K562 (cell line): ENCODE measurements around the gene PPP1R15A. TPM values are rescaled to one million over a fixed set of nuclear protein-coding genes. Genes with fewer than 3 reads are reported as not detected.
A peak's percentile ranks its signal among the peaks of the same experiment; 100 is the strongest.

ENCODE experiments used
- ATF7 ChIP-seq: fragments of 450-650 bp; IDR thresholded peaks from 2 replicates; pipeline ENCODE4 v1.7.1; 2014; ENCODE audit warnings: mild to moderate bottlenecking, moderate library complexity
- CTCF ChIP-seq, 3 experiments: IDR thresholded peaks in 2 of 3; conservative IDR thresholded peaks in 1 of 3; 2 replicates each; pipeline ENCODE4 v1.5.1; 2011 to 2012; ENCODE audit warnings: low read length in 3 of 3, mild to moderate bottlenecking in 3 of 3, control low read depth in 2 of 3, improper control_type of control experiment in 1 of 3, inconsistent platforms in 1 of 3, low read depth in 1 of 3, mixed read lengths in 1 of 3, moderate library complexity in 1 of 3; ENCODE audit not compliant: insufficient read depth in 2 of 3
- L3MBTL2 ChIP-seq: fragments of 450-650 bp; IDR thresholded peaks from 2 replicates; pipeline ENCODE4 v1.6.1; 2016; ENCODE audit warnings: mild to moderate bottlenecking, moderate library complexity
- PCBP1 ChIP-seq: fragments of 200-400 bp; formaldehyde crosslinking; IDR thresholded peaks from 2 replicates; pipeline ENCODE4 v1.6.1; 2018; ENCODE audit warnings: mild to moderate bottlenecking, low read depth, low read length; ENCODE audit not compliant: poor library complexity, severe bottlenecking
- SRSF3 ChIP-seq: fragments of 200-400 bp; formaldehyde crosslinking; IDR thresholded peaks from 2 replicates; pipeline ENCODE4 v1.6.1; 2016; ENCODE audit warnings: mild to moderate bottlenecking, low read length, moderate library complexity; ENCODE audit not compliant: insufficient read depth
- UBTF ChIP-seq, 2 experiments: IDR thresholded peaks; 2 replicates each; pipeline ENCODE4 v1.6.1; 2012; ENCODE audit warnings: improper control_type of control experiment in 2 of 2, low read depth in 2 of 2, low read length in 2 of 2, borderline replicate concordance in 1 of 2
- ZBTB33 ChIP-seq: sonication (generic); formaldehyde crosslinking; IDR thresholded peaks from 2 replicates; pipeline ENCODE4 v1.8.1; 2023; ENCODE audit warnings: mild to moderate bottlenecking, missing genetic modification reagents
- ZBTB40 ChIP-seq, 2 experiments: fragments of 450-650 bp in 1 of 2; sonication (generic) in 1 of 2; formaldehyde crosslinking in 1 of 2; IDR thresholded peaks; 2 replicates each; pipeline versions ENCODE4 v1.7.1 to v1.9.0; 2016 to 2022; ENCODE audit warnings: inconsistent platforms in 1 of 2, mild to moderate bottlenecking in 1 of 2, missing genetic modification reagents in 1 of 2
- ZBTB7A ChIP-seq: IDR thresholded peaks from 2 replicates; pipeline ENCODE4 v1.6.1; 2011; ENCODE audit warnings: low read depth, mild to moderate bottlenecking, low read length, moderate library complexity, borderline replicate concordance; ENCODE audit not compliant: control insufficient read depth
- ZNF24 ChIP-seq: fragments of 450-650 bp; IDR thresholded peaks from 2 replicates; pipeline ENCODE4 v1.6.1; 2016
- ZNF311 ChIP-seq: fragments of 250-450 bp; sonication (Bioruptor Pico); IDR thresholded peaks from 2 replicates; pipeline ENCODE4 v1.4.0; 2020; ENCODE audit warnings: mild to moderate bottlenecking, moderate library complexity
- polyA plus RNA-seq, 8 experiments: library from polyadenylated mRNA; depleted of rRNA in 4 of 8; stranded (reverse) in 5 of 8; unstranded in 3 of 8; fragments of >200 nt; fragmentation: Nextera tagmentation in 2 of 8; fragmentation: Illumina TruSeq in 1 of 8; extraction: Ambion mirVana in 2 of 8; extraction: Trizol in 1 of 8; gene quantifications; 2 replicates each; pipeline versions ENCODE4 v1.2.1 to v1.2.3, GENCODE V29; 2011 to 2014; ENCODE audit warnings: inconsistent platforms in 1 of 8, missing spikeins in 1 of 8
- total RNA-seq, 7 experiments: library from RNA; depleted of rRNA in 6 of 7; stranded (reverse); fragments of >200 nt in 6 of 7; fragmentation: Illumina TruSeq in 2 of 7; extraction: Trizol in 2 of 7; gene quantifications; 2 replicates each; pipeline versions ENCODE4 v1.2.1 to v1.2.3, GENCODE V29; 2011 to 2021; ENCODE audit warnings: low replicate concordance in 1 of 7

PPP1R15A gene
- total and polyA plus RNA-seq, 9 of the 15 experiments (the other 6 are each of a cell fraction or from before 2014, with no cell fraction given): 0.42 to 73.7 (median 44.0) TPM

DNA sequence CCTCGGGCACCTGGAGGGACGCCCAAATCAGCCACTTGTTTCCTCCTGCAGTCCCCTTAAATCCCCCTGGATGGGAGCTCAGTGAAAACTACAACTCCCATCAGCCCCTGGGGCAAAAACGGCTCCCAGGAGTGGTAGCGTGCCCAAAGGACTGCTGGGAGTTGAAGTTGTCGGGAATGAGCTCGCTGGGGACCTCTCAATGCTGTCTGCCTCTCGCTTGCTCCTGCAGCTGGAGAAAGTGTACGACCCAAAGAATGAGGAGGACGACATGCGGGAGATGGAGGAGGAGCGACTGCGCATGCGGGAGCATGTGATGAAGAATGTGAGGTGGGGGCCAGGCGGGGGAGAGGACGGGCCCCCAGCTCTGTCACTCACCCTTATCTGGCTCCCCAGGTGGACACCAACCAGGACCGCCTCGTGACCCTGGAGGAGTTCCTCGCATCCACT is 46.6 kb downstream of the PPP1R15A start (continued):
- TF ChIP-seq ZNF311 (CRISPR knock-in tag) (no peak), ZBTB33 (CRISPR knock-in tag) (peak; percentile 49; the same call in 1 of the 2 replicates), ZNF24 (no peak), SRSF3 (0 out of 2 replicates have a peak, but pooled peaks have one; percentile 36), ZBTB7A (peak; percentile 27; the same call in 1 of the 2 replicates), ATF7 (peak; percentile 56), ZBTB40 (IDR thresholded peaks at IDR 0.05) (peak; percentile 38; the same call in 1 of the 2 replicates), ZBTB40 (CRISPR knock-in tag; IDR thresholded peaks at IDR 0.05) (no peak), UBTF (IDR thresholded peaks at IDR 0.05; ENCODE audit: borderline replicate concordance in 1 of 2, low read depth in 2 of 2, low read length in 2 of 2) (no peak), L3MBTL2 (peak; percentile 56), CTCF (IDR thresholded peaks at IDR 0.05 in 2 of 3, conservative IDR thresholded peaks at IDR 0.05 in 1 of 3; ENCODE audit: insufficient read depth in 2 of 3, low read depth in 1 of 3, low read length in 3 of 3) (no peak), PCBP1 (no peak)
